Measurements from ENCODE around the gene SYNCRIP. TPM values are rescaled to one million over a fixed set of nuclear protein-coding genes. Genes with fewer than 3 reads are reported as not detected.

SYNCRIP gene
- total and polyA plus RNA-seq, 2 of the 13 experiments (the other 11 are each of a cell fraction or from before 2014, with no cell fraction given), result 8.1 to 112 TPM

- TF ChIP-seq POLR2G (IDR thresholded peaks at IDR 0.05; ENCODE audit: low read depth, low read length), result peak; percentile 58; the same call in 1 of the 2 replicates
Observed at GRCh38 chr6:85672050-85672449, 29.4 kb upstream of the SYNCRIP start (continued).

- FAIRE-seq (no peak), ATAC-seq (peak; percentile 2)
- CTCF ChIA-PET (ENCODE audit: low intra/inter-chr PET ratio, low total read pairs), result no interaction called here
Observed at GRCh38 chr6:85670573-85670972, 27.9 kb upstream of the SYNCRIP start.

GRCh38 chr6:85669735-85670194 is 27.1 kb upstream of the SYNCRIP start:
- Histone ChIP-seq H3K9ac (ENCODE audit: insufficient read depth, low read depth, low read length) (no peak overlapping the region), H3K27ac (ENCODE audit: extremely low read length, insufficient read depth, low read length) (no peak overlapping the region), H3K4me2 (ENCODE audit: low read depth, low read length) (no peak overlapping the region), H3K9me3 (ENCODE audit: low read length) (no peaks in the 10 kb centered on the region), H3K27me3 (ENCODE audit: control insufficient read depth in 1 of 2, insufficient read depth in 2 of 2, low read length in 2 of 2) (no peaks in the 10 kb centered on the region), H3K79me2 (ENCODE audit: insufficient read depth, low read length) (no peaks in the 10 kb centered on the region), H3K4me3 (replicated peaks in 1 of 3; ENCODE audit: insufficient read depth in 1 of 3, low read depth in 2 of 3, low read length in 3 of 3) (no peak overlapping the region), H2AFZ (ENCODE audit: low read length) (no peak overlapping the region), H3K4me1 (ENCODE audit: insufficient read depth, low read length) (peaks cover 14% of the 10 kb centered on the region), H3K36me3 (replicated peaks in 1 of 2; ENCODE audit: control insufficient read depth in 1 of 2, insufficient read depth in 2 of 2, low read length in 2 of 2) (no peaks in the 10 kb centered on the region; a peak in 1 of 5 replicates), H4K20me1 (ENCODE audit: insufficient read depth, low read length) (peaks cover 11% of the 10 kb centered on the region)
- ChIA-PET POLR2A (interaction anchor here (1.4 to 2.0 kb wide), 3 partner anchors 9 to 26 kb away, joined by 4 to 26 read pairs (median 4); no protein-coding TSS in a partner anchor), CTCF (ENCODE audit: low intra/inter-chr PET ratio, low total read pairs) (no interaction called here)
- intact Hi-C loops (cut with micrococcal nuclease; ENCODE audit: unreplicated experiment) (loop anchor here (10.0 kb wide), 1 partner anchor 195 kb away; no protein-coding TSS in a partner anchor), in situ Hi-C loops (cut with HindIII; ENCODE audit: extremely low pct_ligation_motif_present, low pct_unique_long_range_greater_than_20kb) (no loop called here)
- 41% methylated on average over 4 of the region's 4 CpGs for WGBS (ENCODE audit: low lambda C conversion rate)
- FAIRE-seq (no peak), DNase-seq (ENCODE audit: low spot score) (no peak), ATAC-seq (peak; percentile 29)
- no TSS peak for BruUV-seq (replicated peaks)
- TF ChIP-seq FOXM1 (CRISPR knock-in tag; IDR thresholded peaks at IDR 0.05) (no peak), CHD4 (IDR thresholded peaks at IDR 0.05; ENCODE audit: borderline replicate concordance, low read length) (no peak), ZNF138 (CRISPR knock-in tag; IDR thresholded peaks at IDR 0.05; ENCODE audit: low read depth) (no peak), PHB2 (IDR thresholded peaks at IDR 0.05; ENCODE audit: partially characterized antibody) (no peak), TBP (CRISPR knock-in tag; IDR thresholded peaks at IDR 0.05) (no peak), SRF (IDR thresholded peaks at IDR 0.05; ENCODE audit: low read depth, low read length) (no peak), ZFP36 (IDR thresholded peaks at IDR 0.05; ENCODE audit: borderline replicate concordance, low read depth, low read length, partially characterized antibody) (no peak), E2F1 (CRISPR knock-in tag; IDR thresholded peaks at IDR 0.05) (no peak), RFX5 (IDR thresholded peaks at IDR 0.05; ENCODE audit: low read depth, low read length) (no peak), ZNF350 (CRISPR knock-in tag; IDR thresholded peaks at IDR 0.05; ENCODE audit: borderline replicate concordance, low read depth) (no peak), SOX13 (IDR thresholded peaks at IDR 0.05) (no peak), SOX13 (CRISPR knock-in tag; conservative IDR thresholded peaks at IDR 0.05 in 1 of 2, IDR thresholded peaks at IDR 0.05 in 1 of 2) (no peak), MNT (IDR thresholded peaks at IDR 0.05) (no peak)

More at GRCh38 chr6:85670573-85670972, 27.9 kb upstream of the SYNCRIP start:
- POLR2A ChIA-PET, result interaction anchor here (1.4 to 2.0 kb wide), 3 partner anchors 8 to 27 kb away, joined by 4 to 26 read pairs (median 4); no protein-coding TSS in a partner anchor
- peaks cover 22% of the 10 kb centered on the region for H3K4me1 ChIP-seq (ENCODE audit: insufficient read depth, low read length)
- H3K27ac ChIP-seq (ENCODE audit: extremely low read length, insufficient read depth, low read length), result no peak overlapping the region
- no TSS peak for BruUV-seq (replicated peaks)
- in situ Hi-C loops (cut with HindIII; ENCODE audit: extremely low pct_ligation_motif_present, low pct_unique_long_range_greater_than_20kb), result no loop called here
- TF ChIP-seq POLR2A (IDR thresholded peaks at IDR 0.05; ENCODE audit: insufficient read depth in 1 of 2, low read depth in 2 of 2, low read length in 2 of 2), result peak in 1 of 2 experiments; percentile 54; a peak in 2 of 4 replicates
- TF ChIP-seq SNAI1 (CRISPR knock-in tag; IDR thresholded peaks at IDR 0.05; ENCODE audit: borderline replicate concordance), result no peak
- no peak overlapping the region for H3K4me3 ChIP-seq (replicated peaks in 1 of 3; ENCODE audit: insufficient read depth in 1 of 3, low read depth in 2 of 3, low read length in 3 of 3)
- H2AFZ ChIP-seq (ENCODE audit: low read length), result no peak overlapping the region
- peaks cover 18% of the 10 kb centered on the region for H4K20me1 ChIP-seq (ENCODE audit: insufficient read depth, low read length)
- intact Hi-C loops (cut with micrococcal nuclease; ENCODE audit: unreplicated experiment), result loop anchor here (10.0 kb wide), 1 partner anchor 194 kb away; no protein-coding TSS in a partner anchor
- H3K9me3 ChIP-seq (ENCODE audit: low read length), result no peaks in the 10 kb centered on the region
- H3K79me2 ChIP-seq (ENCODE audit: insufficient read depth, low read length), result peaks cover 6% of the 10 kb centered on the region
- peaks cover 0 to 4% of the 10 kb centered on the region in 2 experiments; a peak in 1 of 5 replicates for H3K36me3 ChIP-seq (replicated peaks in 1 of 2; ENCODE audit: control insufficient read depth in 1 of 2, insufficient read depth in 2 of 2, low read length in 2 of 2)
- WGBS (ENCODE audit: low lambda C conversion rate), result 73% methylated on average over 3 of the region's 3 CpGs
- no peaks in the 10 kb centered on the region for H3K27me3 ChIP-seq (ENCODE audit: control insufficient read depth in 1 of 2, insufficient read depth in 2 of 2, low read length in 2 of 2)
- no peak for DNase-seq (ENCODE audit: low spot score)
- no peak overlapping the region for H3K4me2 ChIP-seq (ENCODE audit: low read depth, low read length)
- no peak overlapping the region for H3K9ac ChIP-seq (ENCODE audit: insufficient read depth, low read depth, low read length)

All from HepG2 (cell line).